ENCODE data around the gene INTS7.

Gene INTS7

DNA sequence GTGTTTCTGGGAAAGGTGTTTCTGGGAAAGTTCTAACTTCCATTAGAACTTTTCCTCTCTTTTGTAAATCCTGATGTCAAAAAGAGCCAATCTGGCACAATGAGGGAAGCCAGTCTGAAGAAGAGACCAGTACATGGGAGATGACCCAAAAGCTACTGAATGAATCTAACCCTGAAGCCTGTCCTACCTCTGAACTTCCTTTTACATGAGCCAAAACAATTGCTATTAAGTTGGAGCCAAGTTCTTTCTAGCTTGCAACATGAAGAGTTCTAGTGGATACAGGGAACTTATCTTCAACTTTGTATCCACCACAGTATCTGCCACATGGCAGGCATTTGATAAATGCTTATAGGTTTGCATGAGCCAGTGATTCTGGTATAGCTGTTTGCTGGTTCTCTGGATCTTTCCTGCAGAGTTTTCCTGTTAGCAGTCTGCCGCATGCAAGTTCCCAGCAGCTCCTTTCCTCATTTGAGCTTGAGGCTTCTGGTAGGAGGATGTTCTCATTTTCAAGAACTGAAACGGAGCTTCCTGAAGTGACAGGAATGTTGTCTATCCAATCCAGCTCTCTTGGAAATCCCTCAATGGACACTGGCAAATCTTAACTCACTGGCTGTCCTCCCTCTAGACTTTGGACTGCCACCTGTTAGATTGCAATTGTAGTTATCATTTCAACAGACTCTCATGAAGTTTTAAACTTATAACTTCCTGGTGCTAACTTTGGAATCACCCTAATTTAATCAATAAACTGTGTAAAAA, 131.7 kb downstream of the INTS7 start:
- ATAC-seq = no peak
- TF ChIP-seq ZNF565 (CRISPR knock-in tag; conservative IDR thresholded peaks at IDR 0.05; ENCODE audit: low read depth) = no peak
- no peak for TF ChIP-seq ZNF70 (CRISPR knock-in tag; IDR thresholded peaks at IDR 0.05)
- no peak for TF ChIP-seq OSR1 (CRISPR knock-in tag; IDR thresholded peaks at IDR 0.05)
- no peak for TF ChIP-seq TOX (CRISPR knock-in tag; IDR thresholded peaks at IDR 0.05; ENCODE audit: borderline replicate concordance)
- no peak for TF ChIP-seq TCF4 (CRISPR knock-in tag; IDR thresholded peaks at IDR 0.05; ENCODE audit: borderline replicate concordance)
- TF ChIP-seq, protein P1, sequence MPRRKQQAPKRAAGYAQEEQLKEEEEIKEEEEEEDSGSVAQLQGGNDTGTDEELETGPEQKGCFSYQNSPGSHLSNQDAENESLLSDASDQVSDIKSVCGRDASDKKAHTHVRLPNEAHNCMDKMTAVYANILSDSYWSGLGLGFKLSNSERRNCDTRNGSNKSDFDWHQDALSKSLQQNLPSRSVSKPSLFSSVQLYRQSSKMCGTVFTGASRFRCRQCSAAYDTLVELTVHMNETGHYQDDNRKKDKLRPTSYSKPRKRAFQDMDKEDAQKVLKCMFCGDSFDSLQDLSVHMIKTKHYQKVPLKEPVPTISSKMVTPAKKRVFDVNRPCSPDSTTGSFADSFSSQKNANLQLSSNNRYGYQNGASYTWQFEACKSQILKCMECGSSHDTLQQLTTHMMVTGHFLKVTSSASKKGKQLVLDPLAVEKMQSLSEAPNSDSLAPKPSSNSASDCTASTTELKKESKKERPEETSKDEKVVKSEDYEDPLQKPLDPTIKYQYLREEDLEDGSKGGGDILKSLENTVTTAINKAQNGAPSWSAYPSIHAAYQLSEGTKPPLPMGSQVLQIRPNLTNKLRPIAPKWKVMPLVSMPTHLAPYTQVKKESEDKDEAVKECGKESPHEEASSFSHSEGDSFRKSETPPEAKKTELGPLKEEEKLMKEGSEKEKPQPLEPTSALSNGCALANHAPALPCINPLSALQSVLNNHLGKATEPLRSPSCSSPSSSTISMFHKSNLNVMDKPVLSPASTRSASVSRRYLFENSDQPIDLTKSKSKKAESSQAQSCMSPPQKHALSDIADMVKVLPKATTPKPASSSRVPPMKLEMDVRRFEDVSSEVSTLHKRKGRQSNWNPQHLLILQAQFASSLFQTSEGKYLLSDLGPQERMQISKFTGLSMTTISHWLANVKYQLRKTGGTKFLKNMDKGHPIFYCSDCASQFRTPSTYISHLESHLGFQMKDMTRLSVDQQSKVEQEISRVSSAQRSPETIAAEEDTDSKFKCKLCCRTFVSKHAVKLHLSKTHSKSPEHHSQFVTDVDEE (CRISPR knock-in tag; IDR thresholded peaks at IDR 0.05) = no peak

DNA sequence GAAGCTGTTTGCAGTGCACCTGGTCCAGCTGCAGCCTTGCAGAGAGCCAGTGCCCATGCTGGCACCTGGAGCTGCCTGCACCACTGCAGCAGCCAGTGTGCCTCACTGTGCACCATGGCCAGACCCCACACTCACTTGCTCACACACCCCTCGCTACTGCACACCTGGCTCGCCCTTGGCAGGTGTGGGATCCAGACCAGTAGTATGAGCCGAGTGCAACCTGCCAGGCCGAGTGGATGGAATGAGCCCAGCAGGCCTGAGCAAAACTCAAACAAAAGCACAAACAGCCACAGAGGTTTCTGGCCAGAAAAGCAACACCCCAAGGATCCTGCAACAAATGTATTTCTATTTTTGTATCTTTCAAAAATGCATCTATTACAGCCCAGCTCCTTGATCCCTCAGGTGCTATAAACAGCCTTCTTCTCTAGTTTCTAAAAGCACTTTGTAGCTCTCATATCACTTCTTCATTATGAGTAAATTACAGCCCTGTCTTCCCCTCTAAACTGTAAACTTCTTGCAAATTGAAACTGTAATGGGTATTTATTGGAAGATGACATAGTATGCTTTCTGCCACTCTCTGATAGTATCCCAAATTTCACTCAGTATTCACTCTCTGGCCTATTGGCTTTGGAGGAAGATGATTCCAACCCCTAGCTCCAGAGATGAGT, 132.6 kb downstream of the INTS7 start:
- ATAC-seq = no peak

More for the DNA sequence above, 132.6 kb downstream of the INTS7 start:
- TF ChIP-seq CSDC2 (CRISPR knock-in tag; IDR thresholded peaks at IDR 0.05) (no peak), ARNTL (CRISPR knock-in tag; IDR thresholded peaks at IDR 0.05; ENCODE audit: borderline replicate concordance, low read depth) (no peak), GLIS3 (CRISPR knock-in tag; IDR thresholded peaks at IDR 0.05) (no peak), ZNF70 (CRISPR knock-in tag; IDR thresholded peaks at IDR 0.05) (no peak), ZNF8 (CRISPR knock-in tag; IDR thresholded peaks at IDR 0.05) (no peak), ZNF565 (CRISPR knock-in tag; conservative IDR thresholded peaks at IDR 0.05; ENCODE audit: low read depth) (no peak), ESRRG (CRISPR knock-in tag; IDR thresholded peaks at IDR 0.05) (no peak), RARB (CRISPR knock-in tag; IDR thresholded peaks at IDR 0.05) (no peak), TCF4 (CRISPR knock-in tag; IDR thresholded peaks at IDR 0.05; ENCODE audit: borderline replicate concordance) (no peak), SNAI2 (CRISPR knock-in tag; IDR thresholded peaks at IDR 0.05) (no peak), TOX (CRISPR knock-in tag; IDR thresholded peaks at IDR 0.05; ENCODE audit: borderline replicate concordance) (no peak), ZC3H10 (CRISPR knock-in tag; IDR thresholded peaks at IDR 0.05) (no peak), PPARA (CRISPR knock-in tag; IDR thresholded peaks at IDR 0.05; ENCODE audit: borderline replicate concordance) (no peak)
- TF ChIP-seq, protein P1 (CRISPR knock-in tag; IDR thresholded peaks at IDR 0.05) = no peak
- TF ChIP-seq, protein P2, sequence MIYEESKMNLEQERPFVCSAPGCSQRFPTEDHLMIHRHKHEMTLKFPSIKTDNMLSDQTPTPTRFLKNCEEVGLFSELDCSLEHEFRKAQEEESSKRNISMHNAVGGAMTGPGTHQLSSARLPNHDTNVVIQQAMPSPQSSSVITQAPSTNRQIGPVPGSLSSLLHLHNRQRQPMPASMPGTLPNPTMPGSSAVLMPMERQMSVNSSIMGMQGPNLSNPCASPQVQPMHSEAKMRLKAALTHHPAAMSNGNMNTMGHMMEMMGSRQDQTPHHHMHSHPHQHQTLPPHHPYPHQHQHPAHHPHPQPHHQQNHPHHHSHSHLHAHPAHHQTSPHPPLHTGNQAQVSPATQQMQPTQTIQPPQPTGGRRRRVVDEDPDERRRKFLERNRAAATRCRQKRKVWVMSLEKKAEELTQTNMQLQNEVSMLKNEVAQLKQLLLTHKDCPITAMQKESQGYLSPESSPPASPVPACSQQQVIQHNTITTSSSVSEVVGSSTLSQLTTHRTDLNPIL (CRISPR knock-in tag; IDR thresholded peaks at IDR 0.05; ENCODE audit: low read depth) = no peak
- TF ChIP-seq, protein P3, sequence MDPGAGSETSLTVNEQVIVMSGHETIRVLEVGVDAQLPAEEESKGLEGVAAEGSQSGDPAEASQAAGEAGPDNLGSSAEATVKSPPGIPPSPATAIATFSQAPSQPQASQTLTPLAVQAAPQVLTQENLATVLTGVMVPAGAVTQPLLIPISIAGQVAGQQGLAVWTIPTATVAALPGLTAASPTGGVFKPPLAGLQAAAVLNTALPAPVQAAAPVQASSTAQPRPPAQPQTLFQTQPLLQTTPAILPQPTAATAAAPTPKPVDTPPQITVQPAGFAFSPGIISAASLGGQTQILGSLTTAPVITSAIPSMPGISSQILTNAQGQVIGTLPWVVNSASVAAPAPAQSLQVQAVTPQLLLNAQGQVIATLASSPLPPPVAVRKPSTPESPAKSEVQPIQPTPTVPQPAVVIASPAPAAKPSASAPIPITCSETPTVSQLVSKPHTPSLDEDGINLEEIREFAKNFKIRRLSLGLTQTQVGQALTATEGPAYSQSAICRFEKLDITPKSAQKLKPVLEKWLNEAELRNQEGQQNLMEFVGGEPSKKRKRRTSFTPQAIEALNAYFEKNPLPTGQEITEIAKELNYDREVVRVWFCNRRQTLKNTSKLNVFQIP (CRISPR knock-in tag; IDR thresholded peaks at IDR 0.05; ENCODE audit: borderline replicate concordance, low read depth) = no peak
- TF ChIP-seq, protein P4, sequence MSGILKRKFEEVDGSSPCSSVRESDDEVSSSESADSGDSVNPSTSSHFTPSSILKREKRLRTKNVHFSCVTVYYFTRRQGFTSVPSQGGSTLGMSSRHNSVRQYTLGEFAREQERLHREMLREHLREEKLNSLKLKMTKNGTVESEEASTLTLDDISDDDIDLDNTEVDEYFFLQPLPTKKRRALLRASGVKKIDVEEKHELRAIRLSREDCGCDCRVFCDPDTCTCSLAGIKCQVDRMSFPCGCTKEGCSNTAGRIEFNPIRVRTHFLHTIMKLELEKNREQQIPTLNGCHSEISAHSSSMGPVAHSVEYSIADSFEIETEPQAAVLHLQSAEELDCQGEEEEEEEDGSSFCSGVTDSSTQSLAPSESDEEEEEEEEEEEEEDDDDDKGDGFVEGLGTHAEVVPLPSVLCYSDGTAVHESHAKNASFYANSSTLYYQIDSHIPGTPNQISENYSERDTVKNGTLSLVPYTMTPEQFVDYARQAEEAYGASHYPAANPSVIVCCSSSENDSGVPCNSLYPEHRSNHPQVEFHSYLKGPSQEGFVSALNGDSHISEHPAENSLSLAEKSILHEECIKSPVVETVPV (CRISPR knock-in tag; IDR thresholded peaks at IDR 0.05) = no peak
- TF ChIP-seq, protein P5, sequence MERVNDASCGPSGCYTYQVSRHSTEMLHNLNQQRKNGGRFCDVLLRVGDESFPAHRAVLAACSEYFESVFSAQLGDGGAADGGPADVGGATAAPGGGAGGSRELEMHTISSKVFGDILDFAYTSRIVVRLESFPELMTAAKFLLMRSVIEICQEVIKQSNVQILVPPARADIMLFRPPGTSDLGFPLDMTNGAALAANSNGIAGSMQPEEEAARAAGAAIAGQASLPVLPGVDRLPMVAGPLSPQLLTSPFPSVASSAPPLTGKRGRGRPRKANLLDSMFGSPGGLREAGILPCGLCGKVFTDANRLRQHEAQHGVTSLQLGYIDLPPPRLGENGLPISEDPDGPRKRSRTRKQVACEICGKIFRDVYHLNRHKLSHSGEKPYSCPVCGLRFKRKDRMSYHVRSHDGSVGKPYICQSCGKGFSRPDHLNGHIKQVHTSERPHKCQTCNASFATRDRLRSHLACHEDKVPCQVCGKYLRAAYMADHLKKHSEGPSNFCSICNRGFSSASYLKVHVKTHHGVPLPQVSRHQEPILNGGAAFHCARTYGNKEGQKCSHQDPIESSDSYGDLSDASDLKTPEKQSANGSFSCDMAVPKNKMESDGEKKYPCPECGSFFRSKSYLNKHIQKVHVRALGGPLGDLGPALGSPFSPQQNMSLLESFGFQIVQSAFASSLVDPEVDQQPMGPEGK (CRISPR knock-in tag; IDR thresholded peaks at IDR 0.05; ENCODE audit: borderline replicate concordance) = no peak

Data from SK-N-SH treated with all-trans-retinoic acid at 6 μM for 48 hours (cell line).